Activated CD4-positive, CD25-positive, alpha-beta regulatory T cell (primary cell): Measurements from ENCODE around the gene HES5.

Experiments used
- DNase-seq, 4 experiments: peaks; one replicate each; lab custom pipeline; 2025; lab: John Stamatoyannopoulos, UW

The HES5 gene

DNA sequence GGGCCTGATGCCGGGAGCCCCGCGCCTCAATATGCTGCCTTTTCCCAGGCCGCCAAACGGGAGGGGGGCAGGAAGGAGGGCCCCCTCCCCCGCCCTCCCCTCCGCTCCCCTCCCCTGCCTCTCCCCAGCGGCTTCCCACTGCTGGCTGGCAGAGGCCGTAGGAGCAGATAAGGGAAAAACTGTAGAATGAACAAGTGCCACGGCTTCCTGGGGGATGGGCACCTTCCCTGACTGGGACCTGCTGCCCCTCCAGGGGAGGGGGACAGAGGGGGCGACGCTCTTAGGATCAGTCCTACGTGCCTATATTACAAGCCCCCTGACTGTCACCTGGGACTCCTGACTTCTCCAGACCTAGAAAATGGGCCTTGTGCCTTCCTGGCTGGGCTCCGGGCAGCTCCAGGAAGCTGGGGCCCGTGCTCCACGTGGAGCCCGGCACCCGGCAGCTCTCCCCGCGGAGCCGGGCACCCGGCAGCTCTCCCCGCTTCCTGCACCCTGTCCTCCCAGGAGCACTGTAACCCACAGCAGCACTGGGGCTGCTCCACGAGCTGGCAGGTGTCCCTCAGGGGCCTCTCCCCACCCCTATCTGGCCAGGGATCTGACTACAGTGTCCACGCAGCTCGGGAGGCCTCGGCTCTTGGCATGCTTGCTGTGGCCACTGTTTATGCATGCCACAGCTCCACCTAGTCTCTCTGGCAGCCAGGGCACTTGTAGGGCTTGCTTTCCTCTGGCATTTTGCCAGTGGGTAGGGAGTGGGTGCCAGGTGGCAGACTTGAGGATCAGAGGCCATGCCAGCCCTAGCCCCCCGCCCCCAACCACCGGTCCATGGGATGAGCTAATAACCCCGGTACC, 674 bp upstream of the HES5 start:
- no peak for DNase-seq

DNA sequence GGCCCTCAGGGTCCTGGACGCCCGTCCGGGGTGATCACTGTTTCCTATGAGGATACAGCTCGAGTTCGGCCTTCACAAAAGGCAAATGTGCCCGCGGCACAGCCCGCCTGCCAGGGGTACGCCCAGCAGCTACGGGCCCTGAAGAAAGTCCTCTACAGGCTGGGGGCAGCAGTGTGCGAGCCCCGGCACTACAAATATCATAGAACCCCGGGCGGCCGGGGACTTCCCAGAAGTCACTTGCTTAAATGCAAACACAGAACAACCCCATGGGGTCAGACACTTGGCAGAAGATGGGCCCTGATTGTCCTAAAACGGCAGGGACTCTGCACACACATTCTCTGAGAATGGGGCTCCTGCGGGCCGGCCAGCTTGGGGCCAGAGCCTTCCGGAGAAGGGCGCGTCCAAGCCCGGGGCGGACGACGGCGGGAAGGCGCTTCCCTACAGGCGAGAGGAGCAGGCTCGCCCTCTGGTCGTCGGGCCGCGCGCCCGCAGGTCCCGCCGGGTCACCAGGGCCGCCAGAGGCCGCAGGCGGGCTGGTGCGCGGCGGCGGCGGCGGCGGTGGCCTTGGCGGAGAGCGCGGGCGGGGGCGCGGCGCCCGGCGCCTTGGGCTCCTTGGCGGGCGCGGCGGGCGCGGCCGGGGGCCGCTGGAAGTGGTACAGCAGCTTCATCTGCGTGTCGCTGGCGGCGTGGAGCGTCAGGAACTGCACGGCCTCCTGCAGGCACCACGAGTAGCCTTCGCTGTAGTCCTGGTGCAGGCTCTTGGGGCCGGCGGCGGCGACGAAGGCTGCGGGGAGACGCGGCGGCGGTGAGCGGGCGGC, 888 bp downstream of the HES5 start:
- DNase-seq: no peak

DNA sequence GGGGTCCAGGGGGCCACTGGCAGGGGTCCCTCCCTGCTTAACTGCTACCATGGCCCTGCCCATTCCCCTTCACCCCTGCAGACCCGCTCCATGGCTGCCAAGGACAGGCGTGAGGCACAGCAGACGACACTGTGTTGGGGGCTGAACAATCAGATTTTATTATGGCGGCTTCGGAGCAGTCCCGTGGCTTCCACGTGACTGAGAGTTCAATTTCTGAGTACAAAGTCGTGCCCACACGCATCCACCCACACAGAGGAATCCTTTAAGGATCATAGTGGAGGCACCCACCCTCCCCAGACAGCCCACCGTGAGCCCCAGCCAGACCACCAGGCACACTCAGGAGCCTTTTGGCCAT, 1.5 kb downstream of the HES5 start:
- DNase-seq: no peak

DNA sequence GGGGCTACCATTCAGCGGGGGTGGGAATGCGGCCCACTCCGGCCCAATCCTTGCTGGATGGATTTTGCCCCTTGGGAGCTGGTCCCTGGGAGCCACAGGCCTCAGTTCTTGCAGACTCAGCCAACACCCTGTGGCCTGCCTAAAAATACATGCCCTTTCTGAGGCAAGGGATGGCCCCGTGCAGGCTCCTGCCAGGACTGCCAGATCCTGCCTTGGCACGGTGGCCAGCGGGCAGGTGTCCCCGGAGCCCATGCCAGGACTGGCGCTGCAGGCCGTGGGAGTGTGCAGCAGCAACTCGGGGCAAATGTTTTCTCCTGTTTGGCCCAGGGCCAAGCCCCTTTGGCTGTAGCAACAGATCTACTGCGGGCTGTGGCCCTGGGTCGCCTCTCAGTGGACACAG, 2.0 kb downstream of the HES5 start:
- no peak for DNase-seq

DNA sequence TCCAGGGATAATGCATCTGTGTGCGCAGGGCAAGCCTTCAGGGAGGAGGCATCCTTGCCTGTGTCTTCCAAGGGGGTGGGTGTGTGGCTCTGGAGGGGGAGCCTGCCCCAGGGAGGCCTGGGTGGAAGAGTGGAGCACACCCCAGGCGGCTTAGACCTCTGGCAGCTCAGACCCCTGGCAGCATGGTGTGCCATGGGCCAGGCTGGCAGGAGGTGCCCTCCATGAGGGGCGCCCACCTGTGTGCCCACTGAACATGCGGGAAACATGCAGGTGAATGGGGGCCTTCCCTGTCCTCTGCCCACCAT, 2.6 kb downstream of the HES5 start:
- no peak for DNase-seq

DNA sequence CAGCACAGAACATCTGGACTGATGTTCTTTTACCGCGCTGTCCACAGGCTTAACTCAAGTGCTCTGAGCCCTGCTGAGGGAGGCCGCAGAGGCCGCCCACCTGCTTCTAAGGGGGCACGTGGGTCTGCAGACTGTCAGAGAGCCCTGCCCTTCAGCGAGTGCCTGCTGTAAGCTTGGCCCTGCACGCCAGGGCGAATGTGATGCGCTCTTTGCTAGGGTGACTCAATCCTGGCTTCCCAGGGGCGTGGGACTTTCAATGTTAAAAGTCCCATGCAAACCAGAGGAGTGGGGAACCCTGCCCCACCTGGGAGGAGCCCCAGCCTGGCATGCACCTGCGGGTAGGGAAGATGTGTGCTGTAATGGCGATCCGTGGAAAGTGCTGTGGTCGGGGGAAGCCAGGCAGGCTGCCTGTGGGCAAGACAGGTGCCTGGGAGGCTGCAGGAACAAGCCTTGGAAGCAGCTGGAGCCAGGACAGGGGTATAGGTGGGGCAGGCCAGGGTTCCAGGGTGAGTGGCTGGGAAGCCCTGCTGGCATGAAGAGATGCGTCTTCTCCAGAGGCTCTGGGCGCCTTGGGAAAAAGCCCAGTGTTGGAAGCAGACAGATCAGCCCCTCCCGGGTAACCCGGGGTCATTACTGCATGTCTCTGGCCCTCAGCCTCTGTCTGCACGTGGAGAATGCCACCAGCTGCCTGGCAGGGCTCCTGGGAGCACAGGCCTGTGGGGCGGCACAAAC, 3.1 kb downstream of the HES5 start:
- DNase-seq: peak in 2 of 4 experiments; percentile 36 to 45

DNA sequence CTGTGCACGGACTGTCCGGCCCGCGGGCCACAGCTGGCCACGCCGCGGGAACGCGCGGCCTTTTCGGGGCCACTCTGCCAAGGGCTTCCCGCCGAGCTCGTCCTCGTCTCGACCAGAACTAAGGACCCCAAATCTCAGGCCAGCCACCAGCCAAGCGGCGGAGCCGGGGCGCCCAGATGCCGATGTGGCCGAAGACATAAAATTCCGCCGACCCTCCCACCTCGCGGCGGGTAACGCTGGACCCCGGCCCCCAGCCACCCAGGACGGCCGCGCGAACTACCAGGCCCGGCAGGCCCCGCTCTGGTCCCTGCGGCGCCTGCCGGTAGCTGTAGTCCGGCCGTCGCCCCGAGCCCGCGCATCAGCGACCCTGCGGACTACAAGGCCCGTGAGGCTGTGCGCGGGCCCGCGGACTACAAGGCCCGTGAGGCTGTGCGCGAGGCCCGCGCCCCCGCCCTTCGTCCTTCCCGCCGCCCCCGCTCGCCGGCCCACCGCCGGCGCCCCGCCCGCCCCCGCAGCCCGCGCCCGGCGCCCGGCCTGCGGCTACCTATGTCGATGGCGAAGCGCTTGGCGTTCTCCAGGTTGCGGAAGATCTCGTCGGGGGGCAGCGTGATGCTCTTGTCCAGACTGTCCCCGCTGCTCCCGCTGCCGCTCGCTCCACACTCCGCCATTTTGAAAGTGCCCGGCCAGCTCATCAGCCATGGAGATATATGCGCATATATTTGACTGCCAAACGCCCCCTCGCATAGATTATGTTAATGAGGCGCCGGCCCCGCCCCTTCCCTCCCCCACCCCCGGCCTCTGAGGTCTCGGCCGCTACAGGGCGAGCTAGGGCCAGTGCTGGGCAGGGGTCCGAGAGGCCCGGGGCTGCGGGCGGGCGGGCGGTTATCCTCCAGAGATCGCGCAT, 3.9 kb downstream of the HES5 start, which contains the start of gene PANK4:
Gene PANK4 (minus strand): TSS at position 677 of the 904 bp plus-strand sequence. CDS start 9 bp downstream, at position 668.
- DNase-seq: peak; percentile 73 to 87 (median 80)

DNA sequence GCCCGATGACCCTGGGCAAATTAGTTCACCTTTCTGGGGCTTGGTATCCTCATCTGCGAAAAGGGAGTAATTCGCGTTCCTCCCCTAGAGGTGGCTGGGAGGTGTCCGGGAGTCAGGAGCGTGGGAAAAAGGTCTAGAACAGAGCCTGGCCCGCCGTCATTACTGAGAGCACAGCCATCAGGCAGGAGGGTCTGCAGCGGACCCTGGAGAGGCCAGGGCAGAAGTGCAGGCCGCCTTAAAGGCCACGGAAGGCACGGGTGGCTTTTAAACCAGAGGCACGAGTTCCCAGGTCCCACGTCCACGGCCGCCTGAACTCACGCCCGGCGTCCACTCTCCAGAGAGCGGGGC, 4.5 kb downstream of the HES5 start:
- no peak for DNase-seq

DNA sequence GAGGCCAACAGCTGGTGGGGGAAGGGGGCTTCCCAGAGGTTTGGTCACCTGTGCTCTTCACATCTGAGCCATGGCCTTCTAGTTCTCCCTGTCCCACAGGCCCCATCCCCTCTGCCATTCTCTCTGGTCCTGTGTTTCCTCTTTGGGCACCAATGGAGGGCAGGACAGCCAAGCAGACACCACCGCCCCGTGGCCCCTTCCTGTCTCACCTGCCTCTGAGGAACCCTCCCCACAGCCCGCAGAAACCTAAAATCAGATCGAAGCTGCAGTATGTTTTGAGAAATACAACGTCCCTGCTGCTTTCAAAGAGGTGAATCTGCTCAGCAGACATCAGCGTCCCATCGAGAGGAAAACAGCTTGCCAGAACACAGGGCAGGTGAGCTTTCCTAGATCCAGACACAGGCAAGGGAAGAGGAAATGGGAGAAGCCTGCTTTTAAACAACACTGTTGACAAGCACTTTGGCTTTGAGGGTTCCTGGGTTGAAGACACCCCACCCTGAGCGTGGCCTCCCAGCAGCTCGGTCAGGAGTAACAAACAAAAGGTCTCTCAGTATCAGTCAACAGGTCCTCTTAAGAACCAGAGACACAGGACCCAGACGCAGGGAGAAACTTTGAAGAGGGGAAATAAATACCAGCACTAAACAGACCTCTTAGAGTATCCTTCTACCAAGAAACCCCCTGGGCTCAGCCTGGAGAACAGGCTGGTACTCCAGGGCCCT, 6.0 kb downstream of the HES5 start:
- peak in 1 of 4 experiments; percentile 35 for DNase-seq

DNA sequence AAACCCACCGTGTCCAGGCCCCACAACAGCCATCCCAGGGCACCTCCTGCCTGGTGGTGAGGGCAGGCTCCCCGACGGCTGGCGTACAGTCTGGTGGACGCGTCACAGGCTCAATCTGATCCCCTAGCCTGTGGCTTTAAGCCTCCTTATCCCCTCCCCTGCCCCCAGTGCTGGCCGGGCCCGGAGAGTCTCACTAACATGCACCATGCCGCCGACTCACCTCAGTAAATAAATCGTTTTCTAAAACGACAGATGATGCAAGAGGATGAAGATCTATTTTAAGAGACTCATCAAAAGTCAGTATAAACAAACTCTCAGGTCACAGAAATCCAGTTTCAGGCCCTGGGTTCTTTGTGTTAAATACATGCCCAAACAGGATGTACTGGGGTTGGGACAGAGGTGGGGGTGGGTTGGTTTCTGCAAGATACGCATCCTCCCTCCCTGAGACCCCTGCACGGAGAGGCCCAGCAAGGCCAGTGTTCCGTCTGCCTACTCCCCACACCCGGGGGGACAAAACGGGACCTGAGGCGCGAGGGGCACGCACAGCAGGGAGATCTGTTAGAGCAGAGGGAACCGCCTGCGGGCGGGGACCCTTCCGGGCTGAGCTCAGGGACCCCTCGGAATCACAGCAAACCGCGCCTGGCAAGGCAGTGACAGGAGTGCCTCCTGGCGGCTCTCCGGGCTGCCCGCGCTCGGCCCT, 6.7 kb downstream of the HES5 start:
- DNase-seq: no peak

DNA sequence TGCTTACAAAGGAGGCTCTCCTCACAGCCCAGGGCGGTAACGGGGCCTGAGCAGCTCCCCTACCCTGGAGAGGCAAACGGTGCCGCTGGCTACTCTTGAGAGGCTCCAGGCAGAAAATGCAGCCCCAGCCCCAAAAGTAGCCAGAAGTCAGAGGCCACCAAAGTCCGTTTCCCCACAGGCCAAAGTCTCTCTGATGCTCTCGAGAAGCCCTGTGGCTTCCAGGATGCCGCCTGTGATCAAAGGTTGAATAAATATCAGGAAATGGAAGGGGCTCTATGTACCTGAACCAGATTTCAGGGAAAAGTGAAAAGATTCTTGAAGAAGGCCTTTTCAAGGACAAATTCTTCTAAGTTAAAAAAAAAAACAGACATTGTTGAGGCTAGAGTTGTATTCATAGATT, 7.8 kb downstream of the HES5 start:
- no peak for DNase-seq

DNA sequence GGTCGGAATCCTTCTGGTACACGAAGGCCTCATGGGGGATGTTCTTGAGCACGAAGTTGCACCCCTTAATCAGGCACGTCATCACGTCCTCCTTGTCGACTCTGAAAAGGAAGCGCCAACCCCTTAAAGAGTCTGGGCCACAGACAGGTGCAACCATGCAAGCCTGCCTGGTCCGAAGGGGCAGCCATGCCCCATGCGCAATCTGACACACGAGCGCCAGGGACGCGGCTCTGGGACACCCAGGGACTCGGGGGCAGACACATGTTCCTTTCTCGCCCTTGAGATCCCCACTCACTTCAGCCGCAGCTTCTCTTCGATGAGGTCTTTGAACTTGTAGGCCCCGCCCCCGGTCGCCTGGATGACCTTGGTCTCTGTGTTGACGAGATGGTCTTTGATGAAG, 9.3 kb downstream of the HES5 start:
- no peak for DNase-seq

DNA sequence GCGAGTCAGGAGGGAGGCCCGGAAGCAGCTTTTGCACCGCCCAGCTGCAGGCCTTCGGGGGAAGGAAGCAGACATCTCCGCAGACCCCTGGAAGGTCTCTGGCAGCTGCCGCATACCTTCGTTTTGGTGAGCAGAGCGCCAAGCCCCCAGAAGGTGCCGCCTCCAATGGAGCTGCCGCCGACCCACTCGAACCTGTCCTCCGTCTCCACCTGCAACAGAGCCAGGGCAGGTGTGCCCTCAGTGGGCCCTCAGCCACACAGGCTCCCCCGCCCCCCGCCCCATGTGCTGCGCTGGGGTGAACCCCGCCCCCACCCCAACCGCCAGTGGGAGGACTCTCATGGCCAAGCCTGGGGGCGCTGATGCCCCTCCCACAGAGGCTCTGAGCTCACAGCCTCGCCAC, 9.9 kb downstream of the HES5 start:
- DNase-seq: no peak

DNA sequence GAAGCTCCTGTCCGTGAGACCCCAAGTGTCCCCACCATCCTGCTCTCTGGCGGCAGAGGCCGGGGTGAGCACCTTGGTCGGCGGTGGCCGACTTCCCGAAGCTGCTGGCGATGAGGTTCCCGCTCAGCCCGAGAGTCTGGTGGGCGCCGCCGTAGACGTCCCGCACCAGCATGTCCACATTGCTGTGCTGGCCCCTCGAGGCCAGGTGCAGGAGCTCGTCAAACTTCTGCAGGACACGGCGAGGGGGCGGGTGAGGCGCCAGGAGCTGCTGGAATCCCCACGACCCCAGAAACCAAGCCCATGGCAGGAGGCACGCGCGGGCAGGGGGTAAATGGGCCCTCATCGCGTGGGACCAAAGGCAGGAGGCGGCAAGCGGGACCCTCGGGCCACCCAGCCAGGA, 10.3 kb downstream of the HES5 start:
- DNase-seq: no peak

DNA sequence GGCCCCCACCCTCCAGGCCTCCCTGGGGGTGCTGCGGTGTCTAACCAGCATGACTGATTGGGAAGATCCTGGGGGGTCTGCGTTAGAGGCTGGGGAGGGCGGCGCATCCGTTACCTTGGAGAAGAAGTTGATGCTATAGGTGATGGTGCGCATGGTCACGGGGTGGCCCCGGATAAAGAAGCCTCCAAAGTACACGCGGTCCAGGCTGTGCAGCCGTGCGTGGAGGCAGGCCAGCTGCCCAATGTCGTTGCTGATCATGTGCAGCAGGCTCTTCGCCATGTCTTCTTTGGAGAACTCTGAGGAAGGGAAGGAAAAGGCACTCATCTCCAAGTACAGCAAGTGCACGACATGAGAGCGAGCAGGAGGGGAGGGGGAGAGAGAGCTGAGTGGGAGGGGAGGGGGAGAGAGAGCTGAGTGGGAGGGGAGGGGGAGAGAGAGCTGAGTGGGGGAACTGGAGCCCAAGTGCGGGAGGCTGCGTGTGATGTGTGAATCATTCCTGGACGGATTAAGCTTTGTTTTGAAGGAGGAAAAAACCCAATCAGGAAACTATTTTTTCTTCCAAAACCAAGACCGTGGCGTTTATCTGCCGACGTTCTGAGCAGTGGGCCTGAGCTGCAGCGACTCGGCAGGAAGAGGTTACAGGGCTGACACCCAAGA, 10.9 kb downstream of the HES5 start:
- DNase-seq: no peak

DNA sequence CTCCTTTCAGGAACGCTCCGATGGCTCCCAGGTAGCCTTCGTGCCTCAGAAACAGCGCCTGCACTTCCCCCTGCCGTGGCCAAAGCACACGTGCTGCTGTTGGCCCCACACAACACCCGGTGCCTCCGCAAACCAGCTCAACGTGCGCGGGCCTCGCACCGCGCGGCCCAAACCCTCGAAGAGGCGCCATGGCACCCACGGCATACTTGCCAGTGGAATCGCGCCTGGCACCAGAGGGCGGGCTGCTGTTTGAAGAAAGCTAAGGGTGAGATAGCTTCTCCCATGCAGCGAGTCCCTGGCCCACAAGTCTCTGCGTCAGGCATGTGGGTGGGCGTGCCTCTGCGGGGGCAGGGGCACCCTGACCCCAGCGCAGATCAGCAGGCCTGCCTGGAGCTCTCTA, 11.5 kb downstream of the HES5 start:
- DNase-seq: no peak

DNA sequence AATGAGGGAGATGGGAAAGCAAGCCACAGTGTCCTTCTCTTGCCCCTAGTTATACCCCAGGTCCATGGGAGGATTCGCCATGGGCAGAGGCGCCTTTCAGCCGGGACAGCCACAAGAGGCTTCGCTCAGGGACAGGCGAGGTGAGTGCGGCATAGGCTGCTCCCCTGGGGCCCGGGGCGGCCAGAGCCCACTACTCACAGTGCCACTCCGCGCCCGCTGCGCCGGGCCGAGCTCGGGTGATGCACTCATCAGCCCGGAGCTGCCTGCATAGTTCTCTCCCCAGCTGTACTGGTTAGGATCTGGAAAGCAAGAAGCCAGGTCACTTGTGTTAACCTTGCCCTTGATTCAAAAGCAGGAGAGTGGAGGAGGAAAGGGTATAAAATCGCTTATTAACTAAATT, 12.1 kb downstream of the HES5 start:
- DNase-seq: no peak

DNA sequence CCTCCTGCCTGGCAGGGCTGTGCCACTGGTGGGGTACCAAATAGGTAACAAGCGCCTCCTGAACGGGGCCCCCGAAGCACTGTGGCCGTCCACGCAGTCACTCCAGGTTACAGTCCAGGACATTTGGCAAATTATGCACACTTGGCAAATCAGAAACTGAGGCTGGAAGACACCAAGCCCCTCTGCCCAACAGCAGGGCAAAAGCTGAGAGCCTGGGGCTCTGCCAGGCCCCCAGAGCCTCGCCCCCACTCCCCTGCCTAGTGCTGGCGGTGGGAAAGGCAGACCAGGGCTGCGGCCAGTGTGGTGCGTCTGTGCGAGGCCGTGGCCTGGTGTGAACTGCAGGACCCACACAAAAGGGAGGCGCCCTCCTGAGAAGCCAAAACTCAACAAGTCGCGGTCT, 13.1 kb downstream of the HES5 start:
- DNase-seq: no peak

DNA sequence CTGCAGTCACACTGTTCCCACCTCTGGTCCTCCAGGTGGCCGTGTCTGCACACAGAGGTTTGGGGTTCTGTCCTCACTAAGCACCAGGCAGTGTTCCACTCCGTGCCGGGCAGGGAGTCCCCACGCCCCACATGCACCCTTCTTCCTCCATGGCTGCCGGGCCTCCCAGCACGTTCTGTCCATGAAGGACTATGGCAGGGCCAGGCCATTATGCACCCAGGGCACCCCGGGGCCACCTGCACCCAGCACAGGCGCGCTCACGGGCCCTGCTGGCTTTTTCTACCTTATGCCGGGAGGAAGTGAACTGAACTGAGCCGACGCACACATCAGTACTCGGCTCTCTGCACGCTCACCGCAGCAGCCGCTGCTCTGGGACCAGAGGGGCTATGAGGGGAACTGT, 13.9 kb downstream of the HES5 start:
- DNase-seq: no peak

DNA sequence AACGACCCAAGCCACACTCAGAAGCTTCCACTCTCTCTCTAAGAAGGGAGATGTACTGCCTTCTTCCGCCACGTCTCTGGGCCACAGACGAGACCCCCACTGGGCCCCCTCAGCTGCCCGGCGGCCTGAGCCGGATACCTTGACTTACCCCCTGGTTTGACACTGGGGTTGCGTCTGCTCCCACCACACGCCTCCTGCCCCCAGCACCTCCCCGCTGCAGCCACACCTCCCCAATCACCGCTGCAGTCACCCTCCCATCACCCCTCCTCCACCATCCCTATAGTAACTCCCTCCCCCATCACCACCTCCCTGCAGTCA, 14.3 kb downstream of the HES5 start:
- DNase-seq: no peak
